Measurements from ENCODE around the gene CSRP1. TPM values are rescaled to one million over a fixed set of nuclear protein-coding genes. Genes with fewer than 3 reads are reported as not detected.

Gene CSRP1
- polyA plus RNA-seq, 2 of the 4 experiments (the other 2 are of a cell fraction): 277 to 655 TPM

DNA sequence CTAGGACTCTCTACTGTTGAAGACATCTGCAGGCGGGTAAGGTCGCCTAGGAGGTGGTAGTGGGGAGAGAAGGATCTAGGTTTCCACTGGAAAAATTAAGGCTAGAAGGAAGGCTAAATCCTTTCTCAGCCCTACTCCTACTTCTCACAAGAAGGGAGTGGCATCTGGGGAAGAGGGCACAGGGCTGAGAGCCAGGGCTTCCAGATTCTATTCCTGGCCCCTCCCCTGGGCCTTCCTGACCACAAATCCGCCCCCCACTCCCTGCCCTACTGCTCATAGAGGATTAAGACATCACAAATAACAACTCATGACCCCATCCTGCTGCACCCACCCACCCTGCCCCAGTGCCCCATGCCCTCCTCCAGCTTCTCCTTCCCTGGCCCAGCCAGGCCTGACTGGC lies 40.4 kb downstream of the CSRP1 start:
- FAIRE-seq: no peak
- POLR2A ChIA-PET: no interaction called here
- Histone ChIP-seq H3K9me3 (no peaks in the 10 kb centered on the region), H3K27ac (peak overlapping the region; percentile 21 to 99; a peak in 5 of 6 replicates), H3K4me3 (peak overlapping the region; percentile 80), H3K4me2 (peak overlapping the region; percentile 89), H3K4me1 (peaks cover 68% of the 10 kb centered on the region)
- TF ChIP-seq MAZ (IDR thresholded peaks at IDR 0.05; ENCODE audit: borderline replicate concordance, low read depth, low read length) (no peak), EHF (CRISPR knock-in tag; IDR thresholded peaks at IDR 0.05) (no peak), E2F6 (IDR thresholded peaks at IDR 0.05; ENCODE audit: borderline replicate concordance, low read depth) (no peak), KDM1A (IDR thresholded peaks at IDR 0.05; ENCODE audit: low read depth) (no peak), CBX8 (IDR thresholded peaks at IDR 0.05) (no peak), HES2 (IDR thresholded peaks at IDR 0.05) (no peak), RNF2 (IDR thresholded peaks at IDR 0.05; ENCODE audit: borderline replicate concordance, low read depth) (no peak), NR3C1 (IDR thresholded peaks at IDR 0.05) (no peak), GATA3 (IDR thresholded peaks at IDR 0.05; ENCODE audit: borderline replicate concordance) (no peak), RCOR1 (IDR thresholded peaks at IDR 0.05; ENCODE audit: low read depth, low read length) (no peak), ELK1 (IDR thresholded peaks at IDR 0.05; ENCODE audit: low read depth, low read length) (no peak), FOSL2 (IDR thresholded peaks at IDR 0.05) (no peak), FOSL2 (CRISPR knock-in tag; IDR thresholded peaks at IDR 0.05) (no peak)
- TF ChIP-seq, protein P1, sequence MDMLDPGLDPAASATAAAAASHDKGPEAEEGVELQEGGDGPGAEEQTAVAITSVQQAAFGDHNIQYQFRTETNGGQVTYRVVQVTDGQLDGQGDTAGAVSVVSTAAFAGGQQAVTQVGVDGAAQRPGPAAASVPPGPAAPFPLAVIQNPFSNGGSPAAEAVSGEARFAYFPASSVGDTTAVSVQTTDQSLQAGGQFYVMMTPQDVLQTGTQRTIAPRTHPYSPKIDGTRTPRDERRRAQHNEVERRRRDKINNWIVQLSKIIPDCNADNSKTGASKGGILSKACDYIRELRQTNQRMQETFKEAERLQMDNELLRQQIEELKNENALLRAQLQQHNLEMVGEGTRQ (IDR thresholded peaks at IDR 0.05): no peak
- DNase-seq (ENCODE audit: low read depth in 1 of 2, low spot score in 1 of 2): no peak
- no peak for ATAC-seq
- CTCF ChIA-PET: interaction anchor here (1.1 to 15.2 kb wide), 6 partner anchors 11 to 46 kb away, joined by 4 to 234 read pairs (median 62); no protein-coding TSS in a partner anchor
- WGBS (ENCODE audit: missing lambda C conversion rate): 79% methylated on average over 3 of the region's 3 CpGs

- TF ChIP-seq CTCF (IDR thresholded peaks at IDR 0.05) (no peak), JUNB (IDR thresholded peaks at IDR 0.05) (no peak), KDM1A (IDR thresholded peaks at IDR 0.05; ENCODE audit: low read depth) (no peak), NPAS2 (CRISPR knock-in tag; IDR thresholded peaks at IDR 0.05; ENCODE audit: borderline replicate concordance) (no peak), SREBF2 (IDR thresholded peaks at IDR 0.05) (no peak), ZC3H11A (IDR thresholded peaks at IDR 0.05) (no peak), ZFP36 (IDR thresholded peaks at IDR 0.05; ENCODE audit: borderline replicate concordance, partially characterized antibody) (no peak), CHD2 (IDR thresholded peaks at IDR 0.05; ENCODE audit: low read length, partially characterized antibody) (no peak), RFX5 (IDR thresholded peaks at IDR 0.05) (no peak), RAD21 (conservative IDR thresholded peaks at IDR 0.05 in 1 of 2, IDR thresholded peaks at IDR 0.05 in 1 of 2) (no peak), SMC3 (IDR thresholded peaks at IDR 0.05) (no peak), POLR2A (IDR thresholded peaks at IDR 0.05; ENCODE audit: low read length) (no peak), RCOR1 (IDR thresholded peaks at IDR 0.05; ENCODE audit: low read depth, low read length) (no peak), HMGXB4 (CRISPR knock-in tag; IDR thresholded peaks at IDR 0.05; ENCODE audit: borderline replicate concordance) (no peak), TFCP2L1 (CRISPR knock-in tag; IDR thresholded peaks at IDR 0.05) (no peak), FOXS1 (CRISPR knock-in tag; IDR thresholded peaks at IDR 0.05) (no peak), HOXA7 (CRISPR knock-in tag; IDR thresholded peaks at IDR 0.05) (no peak), RNF2 (IDR thresholded peaks at IDR 0.05; ENCODE audit: borderline replicate concordance, low read depth) (no peak)
- TF ChIP-seq, protein P2, sequence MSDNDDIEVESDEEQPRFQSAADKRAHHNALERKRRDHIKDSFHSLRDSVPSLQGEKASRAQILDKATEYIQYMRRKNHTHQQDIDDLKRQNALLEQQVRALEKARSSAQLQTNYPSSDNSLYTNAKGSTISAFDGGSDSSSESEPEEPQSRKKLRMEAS (IDR thresholded peaks at IDR 0.05): no peak
- TF ChIP-seq, protein P3, sequence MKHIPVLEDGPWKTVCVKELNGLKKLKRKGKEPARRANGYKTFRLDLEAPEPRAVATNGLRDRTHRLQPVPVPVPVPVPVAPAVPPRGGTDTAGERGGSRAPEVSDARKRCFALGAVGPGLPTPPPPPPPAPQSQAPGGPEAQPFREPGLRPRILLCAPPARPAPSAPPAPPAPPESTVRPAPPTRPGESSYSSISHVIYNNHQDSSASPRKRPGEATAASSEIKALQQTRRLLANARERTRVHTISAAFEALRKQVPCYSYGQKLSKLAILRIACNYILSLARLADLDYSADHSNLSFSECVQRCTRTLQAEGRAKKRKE (CRISPR knock-in tag; IDR thresholded peaks at IDR 0.05; ENCODE audit: low read depth): no peak
- peak overlapping the region; percentile 80; the same call in 1 of the 3 replicates for H3K4me3 ChIP-seq
- H3K4me1 ChIP-seq: peaks cover 72% of the 10 kb centered on the region
- 90% methylated on average over 9 of the region's 9 CpGs for WGBS (ENCODE audit: missing lambda C conversion rate)
- ATAC-seq (no peak), FAIRE-seq (no peak), DNase-seq (ENCODE audit: low read depth in 1 of 2, low spot score in 1 of 2) (no peak)
- no peaks in the 10 kb centered on the region for H3K9me3 ChIP-seq
- POLR2A ChIA-PET: no interaction called here
- H3K4me2 ChIP-seq: peak overlapping the region; percentile 89
- peak overlapping the region; percentile 21 to 99; a peak in 4 of 6 replicates for H3K27ac ChIP-seq
- CTCF ChIA-PET: interaction anchor here (1.1 to 15.2 kb wide), 6 partner anchors 10 to 47 kb away, joined by 4 to 234 read pairs (median 62); no protein-coding TSS in a partner anchor
Observed at GRCh38 chr1:201465698-201466290, 41.1 kb downstream of the CSRP1 start.
